Hematopoietic multipotent progenitor cell treated with erythropoietin and hydrocortisone succinate and interleukin-3 and kit ligand, for 4 days (in vitro differentiated cells): ENCODE data around the gene MBLAC2.

Source experiments
- DNase-seq: peaks from one replicate; pipeline ENCODE4 v3.0.0-alpha.2; 2015

Gene MBLAC2

GRCh38 chr5:90474235-90475107, at the start of gene MBLAC2, which contains the start of gene POLR3G:
TSS of gene MBLAC2 (minus strand) at chr5:90474771. CDS start at chr5:90474292, 479 bp downstream.
TSS of gene POLR3G (plus strand) at chr5:90474864. CDS start at chr5:90485568, 10,704 bp downstream.
- peak; percentile 97 for DNase-seq

- no peak for DNase-seq
Observed at GRCh38 chr5:90519081-90519480, 44.5 kb upstream of the MBLAC2 start.

GRCh38 chr5:90518661-90519060, 44.1 kb upstream of the MBLAC2 start:
- no peak for DNase-seq

GRCh38 chr5:90514520-90514919, 39.9 kb upstream of the MBLAC2 start:
- DNase-seq, result no peak

GRCh38 chr5:90510438-90510837, 35.9 kb upstream of the MBLAC2 start:
- no peak for DNase-seq

- DNase-seq, result no peak
Observed at GRCh38 chr5:90506221-90506620, 31.6 kb upstream of the MBLAC2 start.

GRCh38 chr5:90504743-90505142, 30.2 kb upstream of the MBLAC2 start:
- DNase-seq, result no peak

- no peak for DNase-seq
Observed at GRCh38 chr5:90503596-90503995, 29.0 kb upstream of the MBLAC2 start.

GRCh38 chr5:90495146-90495545, 20.6 kb upstream of the MBLAC2 start:
- peak; percentile 44 for DNase-seq

GRCh38 chr5:90494043-90494442, 19.5 kb upstream of the MBLAC2 start:
- no peak for DNase-seq

GRCh38 chr5:90488791-90489190, 14.2 kb upstream of the MBLAC2 start:
- DNase-seq, result no peak

GRCh38 chr5:90484540-90484939, 10.0 kb upstream of the MBLAC2 start:
- DNase-seq, result no peak

- no peak for DNase-seq
Observed at GRCh38 chr5:90483206-90483605, 8.6 kb upstream of the MBLAC2 start.

GRCh38 chr5:90480699-90481098, 6.1 kb upstream of the MBLAC2 start:
- DNase-seq, result no peak

GRCh38 chr5:90479611-90480385, 5.2 kb upstream of the MBLAC2 start:
- DNase-seq, result no peak

GRCh38 chr5:90477621-90478215, 3.1 kb upstream of the MBLAC2 start:
- DNase-seq, result no peak

GRCh38 chr5:90477073-90477472, 2.5 kb upstream of the MBLAC2 start:
- DNase-seq, result peak; percentile 19

- DNase-seq, result peak; percentile 43
Observed at GRCh38 chr5:90476391-90476790, 1.8 kb upstream of the MBLAC2 start.

GRCh38 chr5:90475436-90475980, 937 bp upstream of the MBLAC2 start:
- DNase-seq, result no peak

- DNase-seq, result peak; percentile 60
Observed at GRCh38 chr5:90473396-90474234, 956 bp downstream of the MBLAC2 start.

GRCh38 chr5:90472783-90473395, 1.7 kb downstream of the MBLAC2 start:
- DNase-seq, result no peak

GRCh38 chr5:90461288-90461687, 13.3 kb downstream of the MBLAC2 start:
- DNase-seq, result no peak
